CD4-positive, alpha-beta memory T cell (primary cell): ENCODE results near the gene MMP14. TPM values are rescaled to one million over a fixed set of nuclear protein-coding genes. Genes with fewer than 3 reads are reported as not detected.

Experiments
- CTCF ChIA-PET: fragments of 350-600 bp; sonication (Branson Sonifier 250); formaldehyde crosslinking; loops from one replicate; lab custom pipeline; 2021; ENCODE audit warnings: inconsistent platforms; ENCODE audit not compliant: partially characterized antibody; lab: Charles Lee
- POLR2A ChIA-PET: fragments of 350-600 bp; sonication (Branson Sonifier 250); formaldehyde crosslinking; loops from one replicate; lab custom pipeline; 2021; ENCODE audit not compliant: partially characterized antibody; lab: Charles Lee
- DNase-seq, 5 donors: peaks; one replicate each; pipeline versions ENCODE4 v3.0.0 to v3.0.0-alpha.2; 2020 to 2022; ENCODE audit warnings: mixed read lengths in 1 of 5
- H3K27ac ChIP-seq: one replicate; pipeline ENCODE4 v1.7.0; 2013; ENCODE audit warnings: low read depth, low read length
- H3K27me3 ChIP-seq: 2 replicates; pipeline ENCODE4 v1.7.0; 2013; ENCODE audit warnings: mild to moderate bottlenecking, low read length, moderate library complexity; ENCODE audit not compliant: insufficient read depth
- H3K36me3 ChIP-seq: 2 replicates; pipeline ENCODE4 v1.7.0; 2013; ENCODE audit warnings: mild to moderate bottlenecking, low read length, moderate library complexity; ENCODE audit not compliant: insufficient read depth
- H3K4me1 ChIP-seq: 2 replicates; pipeline ENCODE4 v1.7.0; 2013; ENCODE audit warnings: mild to moderate bottlenecking, low read length, moderate library complexity; ENCODE audit not compliant: insufficient read depth
- H3K4me3 ChIP-seq, 2 donors: one replicate each; pipeline ENCODE4 v1.7.0; 2013; ENCODE audit warnings: low read length in 2 of 2, mild to moderate bottlenecking in 1 of 2
- H3K9me3 ChIP-seq, 2 donors: one replicate each; pipeline ENCODE4 v1.7.0; 2013; ENCODE audit warnings: low read length in 2 of 2, control low read depth in 1 of 2; ENCODE audit not compliant: control insufficient read depth in 1 of 2
- H3K27ac Mint-ChIP-seq, 7 donors: one replicate each; pipeline ENCODE4 v1.8.0; 2020 to 2021; ENCODE audit warnings: mixed read lengths in 7 of 7, mild to moderate bottlenecking in 6 of 7, inconsistent platforms in 3 of 7, moderate library complexity in 3 of 7
- H3K27me3 Mint-ChIP-seq, 2 donors: one replicate each; pipeline ENCODE4 v1.8.0; 2020 to 2021; ENCODE audit warnings: mixed read lengths in 2 of 2
- H3K36me3 Mint-ChIP-seq, 2 donors: one replicate each; pipeline ENCODE4 v1.8.0; 2020 to 2021; ENCODE audit warnings: mixed read lengths in 2 of 2, inconsistent platforms in 1 of 2, mild to moderate bottlenecking in 1 of 2
- H3K4me1 Mint-ChIP-seq, 4 donors: one replicate each; pipeline ENCODE4 v1.8.0; 2020 to 2021; ENCODE audit warnings: mixed read lengths in 4 of 4, mild to moderate bottlenecking in 1 of 4
- H3K4me3 Mint-ChIP-seq, 8 donors: one replicate each; pipeline ENCODE4 v1.8.0; 2020 to 2021; ENCODE audit warnings: mixed read lengths in 8 of 8, mild to moderate bottlenecking in 7 of 8, moderate library complexity in 6 of 8, inconsistent platforms in 3 of 8
- H3K9me3 Mint-ChIP-seq, 8 donors: one replicate each; pipeline ENCODE4 v1.8.0; 2020 to 2021; ENCODE audit warnings: mixed read lengths in 8 of 8, mild to moderate bottlenecking in 5 of 8, inconsistent platforms in 3 of 8, moderate library complexity in 1 of 8
- intact Hi-C: fragments of 100-400 bp; cut with micrococcal nuclease; formaldehyde crosslinking; loops from one replicate; pipeline ENCODE4 v1.15.1; 2023
- polyA plus RNA-seq, 2 donors: library from polyadenylated mRNA; unstranded; fragments of 300-500 nt; fragmentation: Illumina TruSeq; gene quantifications; one replicate each; pipeline ENCODE4 v1.2.3, GENCODE V29; 2021
- total RNA-seq, 2 experiments: library from RNA; stranded (reverse); gene quantifications; one replicate each; pipeline ENCODE4 v1.2.3, GENCODE V29; 2021

The MMP14 gene
- total and polyA plus RNA-seq, 4 experiments from 2014 or later, result 3.0 to 3.8 TPM; not detected in 2

GRCh38 chr14:22897357-22897756, 61.0 kb downstream of the MMP14 start:
- peaks cover 4% of the 10 kb centered on the region for H3K4me1 ChIP-seq
- no peak overlapping the region for H3K4me3 ChIP-seq
- ChIA-PET CTCF (interaction anchor here (1.1 to 9.0 kb wide), 8 partner anchors 9 to 327 kb away, joined by 3 to 123 read pairs (median 13); partner anchors contain the start of genes LRP10 and REM2), POLR2A (interaction anchor here (1.9 to 2.8 kb wide), 4 partner anchors 9 to 26 kb away, joined by 8 to 18 read pairs (median 10); partner anchors contain the start of gene LRP10)
- Mint-ChIP-seq H3K27ac (peak overlapping the region in 2 of 7 donors; percentile 46 to 63), H3K36me3 (peaks cover 19 to 23% of the 10 kb centered on the region in 2 donors), H3K4me3 (no peak overlapping the region), H3K27me3 (no peaks in the 10 kb centered on the region), H3K9me3 (no peaks in the 10 kb centered on the region), H3K4me1 (peaks cover 5 to 15% (median 5%) of the 10 kb centered on the region in 4 donors)
- intact Hi-C loops, result no loop called here
- no peaks in the 10 kb centered on the region for H3K27me3 ChIP-seq
- H3K9me3 ChIP-seq, result no peaks in the 10 kb centered on the region
- peaks cover 16% of the 10 kb centered on the region for H3K36me3 ChIP-seq
- DNase-seq, result no peak
- no peak overlapping the region for H3K27ac ChIP-seq

Other genes starting within 250 kb of the MMP14 start
- gene DAD1, start 247.4 kb upstream of the MMP14 start, total RNA-seq, result 100 to 1,000 TPM; 110 to 124 TPM
- 100 to 1,000 TPM; 602 to 735 TPM for gene DAD1, start 247.4 kb upstream of the MMP14 start, polyA plus RNA-seq
- gene ABHD4, start 238.3 kb upstream of the MMP14 start, total RNA-seq, result 10 to 100 TPM; 18.8 to 22.4 TPM
- 10 to 100 TPM in 1 of 2 donors, 1 to 10 TPM in 1; 6.2 to 12.9 TPM for gene ABHD4, start 238.3 kb upstream of the MMP14 start, polyA plus RNA-seq
- not detected for gene OR6J1, start 192.2 kb upstream of the MMP14 start, total RNA-seq
- not detected for gene OR6J1, start 192.2 kb upstream of the MMP14 start, polyA plus RNA-seq
- gene OXA1L, start 69.9 kb upstream of the MMP14 start, total RNA-seq, result 100 to 1,000 TPM; 129 to 137 TPM
- 10 to 100 TPM; 54.6 to 66.1 TPM for gene OXA1L, start 69.9 kb upstream of the MMP14 start, polyA plus RNA-seq
- gene SLC7A7, start 21.1 kb upstream of the MMP14 start, total RNA-seq, result 1 to 10 TPM in 1 of 2 experiments, under 1 TPM in 1; 0.70 to 1.5 TPM
- gene SLC7A7, start 21.1 kb upstream of the MMP14 start, polyA plus RNA-seq, result under 1 TPM; 0.21 to 0.75 TPM
- gene MRPL52, start 6.7 kb upstream of the MMP14 start, total RNA-seq, result 10 to 100 TPM; 58.0 to 68.3 TPM
- 100 to 1,000 TPM in 1 of 2 donors, 10 to 100 TPM in 1; 97.4 to 164 TPM for gene MRPL52, start 6.7 kb upstream of the MMP14 start, polyA plus RNA-seq
- 10 to 100 TPM; 93.1 to 98.1 TPM for gene LRP10, start 35.2 kb downstream of the MMP14 start, total RNA-seq
- 100 to 1,000 TPM in 1 of 2 donors, 10 to 100 TPM in 1; 92.0 to 118 TPM for gene LRP10, start 35.2 kb downstream of the MMP14 start, polyA plus RNA-seq
- 1 to 10 TPM; 4.4 to 4.6 TPM for gene REM2, start 46.6 kb downstream of the MMP14 start, total RNA-seq
- gene REM2, start 46.6 kb downstream of the MMP14 start, polyA plus RNA-seq, result 1 to 10 TPM in 1 of 2 donors, under 1 TPM in 1; 0.55 to 1.5 TPM
- 100 to 1,000 TPM; 119 to 123 TPM for gene RBM23, start 82.6 kb downstream of the MMP14 start, total RNA-seq
- 10 to 100 TPM; 57.1 to 58.3 TPM for gene RBM23, start 82.6 kb downstream of the MMP14 start, polyA plus RNA-seq
- gene PRMT5, start 92.8 kb downstream of the MMP14 start, total RNA-seq, result 10 to 100 TPM; 25.8 to 30.5 TPM
- gene PRMT5, start 92.8 kb downstream of the MMP14 start, polyA plus RNA-seq, result 10 to 100 TPM; 50.6 to 65.1 TPM
- gene HAUS4, start 120.5 kb downstream of the MMP14 start, total RNA-seq, result 10 to 100 TPM; 32.6 to 35.7 TPM
- gene HAUS4, start 120.5 kb downstream of the MMP14 start, polyA plus RNA-seq, result 10 to 100 TPM; 29.1 to 31.3 TPM
- 1 to 10 TPM; 2.8 to 3.9 TPM for gene AJUBA, start 146.0 kb downstream of the MMP14 start, total RNA-seq
- gene AJUBA, start 146.0 kb downstream of the MMP14 start, polyA plus RNA-seq, result 1 to 10 TPM in 1 of 2 donors, under 1 TPM in 1; 0.30 to 1.3 TPM
- gene C14orf93, start 173.6 kb downstream of the MMP14 start, total RNA-seq, result 10 to 100 TPM; 13.2 to 13.3 TPM
- gene C14orf93, start 173.6 kb downstream of the MMP14 start, polyA plus RNA-seq, result 1 to 10 TPM; 6.0 to 7.9 TPM
- 10 to 100 TPM; 31.4 to 33.6 TPM for gene PSMB5, start 198.3 kb downstream of the MMP14 start, total RNA-seq
- gene PSMB5, start 198.3 kb downstream of the MMP14 start, polyA plus RNA-seq, result 10 to 100 TPM; 52.9 to 56.6 TPM
- not detected for gene PSMB11, start 205.6 kb downstream of the MMP14 start, total RNA-seq
- gene PSMB11, start 205.6 kb downstream of the MMP14 start, polyA plus RNA-seq, result not detected
- gene CDH24, start 220.9 kb downstream of the MMP14 start, total RNA-seq, result 1 to 10 TPM; 1.3 to 1.6 TPM
- under 1 TPM; 0.15 to 0.53 TPM for gene CDH24, start 220.9 kb downstream of the MMP14 start, polyA plus RNA-seq